HG02642 (cell line): ENCODE measurements around the gene RAMP3.
"Not testable (repeated sequence)": the region's sequence is repeated elsewhere in the genome, so short reads cannot be mapped to it uniquely, and the experiment has no call there.

Source experiments
- ATAC-seq: cut with Tn5 transposase; IDR thresholded peaks from one replicate; pipeline ENCODE4 v1.9.1; 2021; ENCODE audit warnings: mild to moderate bottlenecking; ENCODE audit not compliant: unreplicated experiment, poor library complexity

Gene RAMP3

GRCh38 chr7:45130910-45131309, 26.7 kb upstream of the RAMP3 start:
- ATAC-seq = no peak

GRCh38 chr7:45131891-45132290, 25.7 kb upstream of the RAMP3 start:
- no peak for ATAC-seq

GRCh38 chr7:45132708-45133320, 24.8 kb upstream of the RAMP3 start:
- no peak for ATAC-seq

GRCh38 chr7:45133352-45133751, 24.2 kb upstream of the RAMP3 start:
- ATAC-seq = no peak

- no peak for ATAC-seq
These were observed 23.7 kb upstream of the RAMP3 start for GRCh38 chr7:45133877-45134276.

GRCh38 chr7:45136106-45137060, 21.2 kb upstream of the RAMP3 start:
- ATAC-seq = peak; percentile 53

- ATAC-seq = no peak
These were observed 18.9 kb upstream of the RAMP3 start for GRCh38 chr7:45138433-45139267.

GRCh38 chr7:45140827-45141226, 16.8 kb upstream of the RAMP3 start:
- ATAC-seq = no peak

GRCh38 chr7:45143616-45144015, 14.0 kb upstream of the RAMP3 start:
- ATAC-seq = no peak

- no peak for ATAC-seq
These were observed 11.7 kb upstream of the RAMP3 start for GRCh38 chr7:45145881-45146280.

GRCh38 chr7:45146531-45147379, 10.8 kb upstream of the RAMP3 start:
- ATAC-seq = no peak

GRCh38 chr7:45147858-45148652, 9.5 kb upstream of the RAMP3 start:
- ATAC-seq = no peak

- no peak for ATAC-seq
These were observed 9.0 kb upstream of the RAMP3 start for GRCh38 chr7:45148653-45148973.

- ATAC-seq = no peak
These were observed 8.0 kb upstream of the RAMP3 start for GRCh38 chr7:45149606-45150005.

- ATAC-seq = no peak
These were observed 7.4 kb upstream of the RAMP3 start for GRCh38 chr7:45150199-45150598.

- no peak for ATAC-seq
These were observed 6.4 kb upstream of the RAMP3 start for GRCh38 chr7:45151131-45151684.

GRCh38 chr7:45151967-45152366, 5.6 kb upstream of the RAMP3 start:
- no peak for ATAC-seq

GRCh38 chr7:45153233-45153632, 4.4 kb upstream of the RAMP3 start:
- ATAC-seq = no peak

GRCh38 chr7:45153861-45154260, 3.7 kb upstream of the RAMP3 start:
- ATAC-seq = not testable (repeated sequence)
